HG03520 (cell line): ENCODE measurements around the gene MSI2.
"Not testable (repeated sequence)": the region's sequence is repeated elsewhere in the genome, so short reads cannot be mapped to it uniquely, and the experiment has no call there.

Experiments used
- ATAC-seq: cut with Tn5 transposase; IDR thresholded peaks from one replicate; pipeline ENCODE4 v1.9.1; 2021; ENCODE audit warnings: mild to moderate bottlenecking, moderate library complexity; ENCODE audit not compliant: unreplicated experiment

MSI2 gene

DNA sequence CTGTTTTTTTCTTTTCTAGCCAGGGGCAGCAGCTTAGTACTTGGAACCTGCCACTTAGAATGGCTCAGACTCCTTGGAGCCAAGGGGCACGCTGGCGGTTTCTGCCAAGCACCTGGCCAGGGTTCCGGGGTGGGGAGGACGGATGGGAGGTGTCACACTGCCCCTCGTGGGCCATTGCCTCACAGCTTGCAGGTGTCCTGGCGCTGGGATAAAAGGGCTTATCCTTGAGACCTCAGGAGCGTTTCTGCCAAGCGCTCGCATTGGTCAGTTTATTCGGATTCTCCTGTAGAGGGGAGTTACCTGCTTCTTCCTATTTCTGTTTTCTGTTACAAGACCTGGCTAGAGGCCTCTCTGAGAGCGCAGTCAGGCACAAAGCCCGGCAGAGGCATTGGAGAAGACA lies 234.6 kb downstream of the MSI2 start:
- ATAC-seq: no peak

DNA sequence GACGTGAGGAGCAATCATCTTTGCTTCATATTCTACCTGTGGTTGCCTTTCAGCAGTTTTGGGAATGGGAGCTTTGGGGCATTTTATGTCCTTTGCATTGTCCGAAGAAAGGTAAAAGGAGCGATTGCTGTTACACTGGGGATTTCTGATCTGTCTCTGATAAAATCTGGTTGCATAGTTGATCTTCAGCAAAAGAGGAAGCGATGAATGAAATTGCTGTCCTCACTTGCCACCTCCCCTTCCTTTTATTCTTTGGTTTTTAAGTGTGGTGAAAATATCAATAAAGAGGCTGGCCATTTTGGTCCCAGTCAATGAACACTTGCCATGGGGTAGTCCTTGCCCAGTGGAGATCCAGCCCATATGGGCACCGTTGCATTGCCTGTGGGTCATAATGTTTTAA lies 236.8 kb downstream of the MSI2 start:
- ATAC-seq: no peak

GRCh38 chr17:57493625-57494024 lies 237.3 kb downstream of the MSI2 start:
- ATAC-seq: no peak

DNA sequence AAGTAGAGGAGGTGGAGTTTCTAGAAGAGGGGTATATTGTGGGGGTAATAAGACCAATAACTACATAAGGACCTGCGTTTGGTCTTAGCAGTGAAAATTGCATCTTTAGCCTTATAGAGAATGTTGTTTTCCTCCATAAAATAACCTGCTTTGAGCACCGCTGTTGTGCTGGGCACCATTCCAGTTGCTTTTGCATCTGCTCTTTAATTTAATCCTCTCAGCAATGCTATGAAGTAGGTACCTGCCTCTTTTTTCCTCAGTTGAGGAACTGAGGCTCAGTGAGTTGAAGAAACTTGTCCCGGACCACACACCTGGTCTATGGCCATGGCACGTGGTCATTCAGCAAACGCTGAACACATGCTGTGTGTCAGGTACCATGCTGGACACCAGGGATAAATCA lies 238.1 kb downstream of the MSI2 start:
- no peak for ATAC-seq

DNA sequence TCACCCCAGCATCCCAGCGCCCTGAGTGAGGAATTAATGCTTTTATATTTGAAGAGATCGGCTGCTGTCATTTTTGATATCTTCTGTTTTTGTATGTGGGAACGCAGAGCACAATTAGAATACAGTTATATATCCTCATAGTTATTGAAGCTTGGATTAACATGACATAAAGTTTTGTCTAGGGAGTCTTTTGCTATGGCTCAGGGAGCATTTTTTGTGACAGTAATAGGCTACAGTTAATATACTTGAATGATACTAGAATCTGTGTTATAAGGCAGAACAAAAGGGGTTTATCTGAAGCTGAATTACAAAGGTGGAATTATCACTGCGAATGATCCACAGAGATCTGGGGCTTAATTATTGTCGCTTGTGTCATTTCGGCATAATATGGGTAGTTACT lies 239.4 kb downstream of the MSI2 start:
- ATAC-seq: no peak

DNA sequence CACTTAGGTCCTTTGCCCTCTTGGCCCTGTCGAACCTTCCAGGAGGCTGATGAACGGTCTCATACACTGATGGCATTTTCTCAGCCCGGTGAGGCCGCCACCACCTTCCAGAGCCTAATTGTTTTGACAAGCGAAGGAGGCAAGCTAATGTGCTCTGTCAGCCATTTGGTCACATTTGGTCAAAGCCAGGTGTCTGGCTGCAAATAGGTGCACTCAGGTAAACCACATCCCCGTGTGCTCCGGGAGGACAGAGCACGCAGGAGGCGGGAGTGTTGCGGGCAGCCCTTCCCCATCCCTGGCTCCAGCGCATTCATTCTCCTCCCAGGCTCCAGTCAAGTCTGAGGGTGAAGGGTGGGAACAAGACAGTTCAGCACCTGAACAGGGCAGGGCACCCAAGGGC lies 240.1 kb downstream of the MSI2 start:
- no peak for ATAC-seq

GRCh38 chr17:57498443-57498842 lies 242.1 kb downstream of the MSI2 start:
- ATAC-seq: no peak

DNA sequence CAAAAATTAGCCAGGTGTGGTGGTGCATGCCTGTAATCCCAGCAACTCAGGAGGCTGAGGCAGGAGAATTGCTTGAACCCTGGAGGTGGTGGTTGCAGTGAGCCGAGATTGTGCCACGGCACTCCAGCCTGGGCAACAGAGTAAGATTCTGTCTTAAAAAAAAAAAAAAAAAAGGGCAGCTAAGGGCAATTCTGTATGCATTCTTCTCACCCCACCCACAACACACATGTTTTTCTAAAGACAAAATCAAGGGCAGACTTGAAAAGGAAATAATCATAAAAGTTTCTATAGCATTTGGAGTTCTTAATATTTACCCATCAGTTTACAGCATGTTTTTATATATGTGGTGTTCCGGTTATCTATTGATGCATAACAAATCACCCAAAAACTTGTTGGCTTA lies 242.9 kb downstream of the MSI2 start:
- not testable (repeated sequence) for ATAC-seq

GRCh38 chr17:57499648-57500049 lies 243.3 kb downstream of the MSI2 start:
- no peak for ATAC-seq

- ATAC-seq: no peak
Measured at GRCh38 chr17:57501016-57501415, 244.7 kb downstream of the MSI2 start.

- no peak for ATAC-seq
Measured at GRCh38 chr17:57502022-57502421, 245.7 kb downstream of the MSI2 start.

DNA sequence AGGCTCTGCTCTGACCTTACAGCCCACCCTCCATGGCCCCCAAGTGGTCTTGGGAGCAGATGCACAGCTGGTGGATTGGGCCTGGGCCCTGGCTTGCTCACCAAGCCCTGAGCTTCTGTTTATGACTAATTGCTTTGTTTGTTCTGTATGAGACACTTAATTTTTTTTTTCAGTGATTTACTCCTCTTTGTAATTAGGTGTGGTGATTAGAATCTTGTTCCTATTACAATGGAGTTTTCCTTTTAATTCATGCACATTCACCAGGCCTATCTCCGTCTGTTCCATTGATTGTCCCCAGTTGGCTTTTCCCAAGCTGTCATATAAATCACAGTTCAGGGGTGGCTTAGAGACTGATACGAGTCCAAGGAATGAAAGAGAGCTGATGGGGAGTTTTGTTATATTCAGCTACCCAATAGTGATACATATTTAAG lies 246.5 kb downstream of the MSI2 start:
- no peak for ATAC-seq

- ATAC-seq: no peak
Measured at GRCh38 chr17:57504208-57504607, 247.9 kb downstream of the MSI2 start.

DNA sequence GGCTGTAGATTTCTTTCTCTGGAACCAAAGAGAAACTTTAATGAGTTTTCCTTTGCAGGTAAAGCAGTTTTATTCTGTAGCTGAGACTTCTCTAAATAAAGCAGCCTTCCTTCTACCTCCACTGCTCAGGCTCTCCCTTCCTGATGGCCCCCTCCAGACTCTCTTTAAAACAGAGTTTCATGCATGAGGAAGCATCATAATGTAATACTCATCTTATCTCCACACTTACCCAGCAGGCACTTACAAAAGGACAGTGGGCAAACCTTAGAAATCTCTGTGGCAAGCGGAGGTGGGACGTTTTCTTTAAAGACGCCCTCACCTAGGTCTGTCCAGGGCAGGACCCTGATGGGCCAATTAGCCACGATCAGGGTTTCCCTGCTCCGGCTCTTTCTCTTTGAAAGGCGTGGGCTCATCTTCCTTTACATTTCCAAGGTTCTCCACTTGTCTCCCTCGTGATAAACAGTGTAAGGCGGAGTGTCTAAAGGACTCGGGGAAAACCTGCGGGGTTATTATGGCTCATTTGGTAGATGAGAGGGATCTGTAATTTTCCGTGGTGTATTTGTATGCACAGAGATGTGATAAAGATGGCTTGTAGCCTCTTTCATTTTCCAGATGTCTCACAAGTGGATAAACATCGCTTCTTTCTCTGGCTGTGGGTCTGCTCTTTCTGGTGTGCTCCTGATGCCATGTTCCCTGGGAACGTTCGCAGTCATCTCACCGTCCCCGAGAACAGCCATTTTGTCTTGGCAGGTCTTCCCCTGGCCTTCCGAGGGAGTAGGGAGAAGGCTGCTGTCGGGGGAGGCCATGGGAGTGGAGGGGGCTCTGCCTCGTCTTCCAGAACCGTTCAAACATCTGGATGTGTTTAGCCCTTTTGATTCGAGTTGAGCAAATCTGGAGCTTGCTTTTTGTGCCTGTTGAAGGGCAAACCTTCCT lies 249.8 kb downstream of the MSI2 start:
- no peak for ATAC-seq

DNA sequence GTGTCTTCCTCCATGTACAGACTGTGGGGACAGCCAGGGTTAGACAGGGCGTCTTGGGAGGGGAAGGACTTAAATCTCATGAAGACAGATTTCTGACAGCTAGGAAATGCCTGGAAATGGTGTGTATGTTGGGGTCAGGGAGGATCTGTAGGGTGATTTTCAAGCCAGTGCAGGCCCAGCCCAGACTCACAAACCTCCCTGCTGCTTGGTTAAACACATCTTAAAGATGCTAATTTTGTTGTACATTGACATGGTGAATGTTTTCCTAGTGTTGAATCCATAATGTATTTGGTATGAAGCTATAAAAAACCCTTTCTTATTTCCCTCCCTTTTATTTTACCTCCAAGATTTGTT lies 250.4 kb downstream of the MSI2 start:
- ATAC-seq: no peak

DNA sequence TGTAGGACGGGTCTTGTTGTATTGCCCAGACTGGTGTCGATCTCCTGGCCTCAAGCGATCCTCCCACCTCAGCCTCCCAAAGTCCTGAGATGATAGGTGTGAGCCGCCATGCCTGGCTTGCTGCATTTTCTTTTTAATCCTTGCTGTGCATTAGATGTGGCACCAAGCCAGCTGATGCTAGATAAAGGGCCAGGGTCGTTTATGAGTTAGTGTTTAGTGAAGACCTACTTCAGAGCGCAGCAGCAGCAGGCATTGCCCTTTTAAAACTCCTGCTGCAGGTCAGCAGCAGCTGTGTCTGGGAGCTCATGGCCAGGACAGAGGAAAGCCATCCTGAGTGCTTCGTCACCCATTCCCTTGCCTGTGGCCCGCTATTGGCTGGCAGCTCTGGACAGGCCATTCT lies 251.5 kb downstream of the MSI2 start:
- ATAC-seq: no peak

- ATAC-seq: no peak
Measured at GRCh38 chr17:57508671-57509070, 252.3 kb downstream of the MSI2 start.

GRCh38 chr17:57511475-57512123 lies 255.3 kb downstream of the MSI2 start:
- no peak for ATAC-seq

GRCh38 chr17:57512258-57512657 lies 255.9 kb downstream of the MSI2 start:
- ATAC-seq: no peak

- no peak for ATAC-seq
Measured at GRCh38 chr17:57512691-57513090, 256.4 kb downstream of the MSI2 start.

DNA sequence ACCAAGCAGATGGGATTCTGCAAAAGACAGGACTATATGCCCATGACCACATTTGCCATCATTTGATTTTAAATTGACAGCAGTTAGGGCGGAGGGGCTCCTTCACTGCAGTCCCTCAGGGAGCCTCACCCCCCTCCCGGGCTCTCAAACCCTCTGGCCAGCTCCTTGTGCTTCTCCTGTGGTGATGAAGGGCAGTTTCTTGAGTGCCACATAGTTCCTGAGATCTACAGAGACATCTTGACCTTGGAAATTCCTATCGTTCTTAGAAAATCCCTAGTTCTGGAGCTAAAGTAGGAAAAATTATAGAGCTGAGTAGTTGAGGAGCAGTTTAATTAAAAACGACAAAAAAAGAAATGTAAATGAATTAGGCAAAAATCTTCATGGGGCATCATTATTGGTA lies 257.2 kb downstream of the MSI2 start:
- ATAC-seq: no peak

DNA sequence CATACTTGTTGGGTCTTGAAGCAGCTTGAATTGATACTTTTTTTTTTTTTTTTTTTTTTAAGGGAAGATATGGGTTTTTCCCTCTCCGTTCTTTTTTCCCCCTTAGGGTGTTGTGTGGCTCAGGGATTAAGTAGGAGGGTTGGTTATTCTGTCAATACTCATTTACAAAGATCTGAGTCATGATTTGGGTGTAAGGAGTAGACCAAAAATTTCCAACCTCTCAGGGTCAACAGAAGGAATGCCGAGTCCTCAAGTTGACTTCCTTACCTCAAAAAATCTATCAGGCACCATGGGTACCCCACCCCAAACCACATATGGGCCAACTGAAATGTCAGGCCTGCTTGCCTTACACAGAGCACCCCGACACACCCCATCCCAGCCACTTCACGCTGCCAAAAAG lies 258.3 kb downstream of the MSI2 start:
- no peak for ATAC-seq
